ENCODE measurements around the gene LMO2. TPM values are rescaled to one million over a fixed set of nuclear protein-coding genes. Genes with fewer than 3 reads are reported as not detected.
"Not testable (repeated sequence)": the region's sequence is repeated elsewhere in the genome, so short reads cannot be mapped to it uniquely, and the experiment has no call there.

The LMO2 gene
- total RNA-seq, 1 donor from 2014 or later: 3.9 TPM

GRCh38 chr11:33919645-33920044, 27.8 kb upstream of the LMO2 start:
- TF ChIP-seq, protein P1, sequence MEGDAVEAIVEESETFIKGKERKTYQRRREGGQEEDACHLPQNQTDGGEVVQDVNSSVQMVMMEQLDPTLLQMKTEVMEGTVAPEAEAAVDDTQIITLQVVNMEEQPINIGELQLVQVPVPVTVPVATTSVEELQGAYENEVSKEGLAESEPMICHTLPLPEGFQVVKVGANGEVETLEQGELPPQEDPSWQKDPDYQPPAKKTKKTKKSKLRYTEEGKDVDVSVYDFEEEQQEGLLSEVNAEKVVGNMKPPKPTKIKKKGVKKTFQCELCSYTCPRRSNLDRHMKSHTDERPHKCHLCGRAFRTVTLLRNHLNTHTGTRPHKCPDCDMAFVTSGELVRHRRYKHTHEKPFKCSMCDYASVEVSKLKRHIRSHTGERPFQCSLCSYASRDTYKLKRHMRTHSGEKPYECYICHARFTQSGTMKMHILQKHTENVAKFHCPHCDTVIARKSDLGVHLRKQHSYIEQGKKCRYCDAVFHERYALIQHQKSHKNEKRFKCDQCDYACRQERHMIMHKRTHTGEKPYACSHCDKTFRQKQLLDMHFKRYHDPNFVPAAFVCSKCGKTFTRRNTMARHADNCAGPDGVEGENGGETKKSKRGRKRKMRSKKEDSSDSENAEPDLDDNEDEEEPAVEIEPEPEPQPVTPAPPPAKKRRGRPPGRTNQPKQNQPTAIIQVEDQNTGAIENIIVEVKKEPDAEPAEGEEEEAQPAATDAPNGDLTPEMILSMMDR (IDR thresholded peaks at IDR 0.05; ENCODE audit: unreplicated experiment): no peak
- H3K9me3 Mint-ChIP-seq: peaks cover 4% of the 10 kb centered on the region
- DNase-seq (ENCODE audit: low spot score in 2 of 2, unreplicated experiment in 2 of 2): no peak
- H3K4me3 Mint-ChIP-seq: no peak overlapping the region
- H3K4me1 Mint-ChIP-seq: no peaks in the 10 kb centered on the region
- no peak overlapping the region for H3K27ac Mint-ChIP-seq
- H3K36me3 Mint-ChIP-seq: peaks cover 2% of the 10 kb centered on the region
- H3K27me3 Mint-ChIP-seq (ENCODE audit: low read depth): peaks cover 21% of the 10 kb centered on the region

- H3K36me3 Mint-ChIP-seq; H3K27me3 Mint-ChIP-seq (ENCODE audit: low read depth); H3K4me3 Mint-ChIP-seq; H3K27ac Mint-ChIP-seq; DNase-seq (ENCODE audit: low spot score in 2 of 2, unreplicated experiment in 2 of 2); H3K4me1 Mint-ChIP-seq: not testable (repeated sequence)
- peaks cover 14% of the 10 kb centered on the region for H3K9me3 Mint-ChIP-seq
Measured at GRCh38 chr11:33917402-33917801, 25.5 kb upstream of the LMO2 start.

DNA sequence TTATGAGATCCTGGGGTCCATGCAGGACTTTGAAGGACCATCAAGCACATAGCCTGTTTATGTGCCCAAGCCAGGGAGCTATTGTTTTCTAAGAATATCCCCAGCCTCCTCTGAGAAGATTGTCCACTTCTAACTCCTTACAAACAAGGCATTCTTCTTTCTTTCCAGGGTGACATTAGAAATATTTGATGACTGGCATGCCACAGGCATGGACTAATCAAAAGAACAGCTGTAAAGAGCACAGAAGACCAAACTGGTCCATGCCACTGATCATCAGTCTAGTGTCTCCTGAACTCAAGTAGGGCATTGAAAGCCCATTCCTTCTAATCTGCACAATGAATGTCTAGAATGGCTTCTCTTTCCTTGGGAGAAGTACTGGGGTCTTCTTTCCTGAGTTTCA, 24.9 kb upstream of the LMO2 start:
- TF ChIP-seq, protein P1 (IDR thresholded peaks at IDR 0.05; ENCODE audit: unreplicated experiment): no peak
- Mint-ChIP-seq H3K27me3 (ENCODE audit: low read depth) (peaks cover 1% of the 10 kb centered on the region), H3K27ac (no peak overlapping the region)

GRCh38 chr11:33915526-33915925, 23.6 kb upstream of the LMO2 start:
- H3K9me3 Mint-ChIP-seq: peaks cover 14% of the 10 kb centered on the region
- no peaks in the 10 kb centered on the region for H3K4me1 Mint-ChIP-seq
- no peak overlapping the region for H3K27ac Mint-ChIP-seq
- H3K4me3 Mint-ChIP-seq: no peak overlapping the region
- peaks cover 2% of the 10 kb centered on the region for H3K36me3 Mint-ChIP-seq
- TF ChIP-seq, protein P1 (IDR thresholded peaks at IDR 0.05; ENCODE audit: unreplicated experiment): no peak
- peaks cover 1% of the 10 kb centered on the region for H3K27me3 Mint-ChIP-seq (ENCODE audit: low read depth)
- no peak for DNase-seq (ENCODE audit: low spot score in 2 of 2, unreplicated experiment in 2 of 2)

More for the DNA sequence above, 24.9 kb upstream of the LMO2 start:
- no peak for DNase-seq (ENCODE audit: low spot score in 2 of 2, unreplicated experiment in 2 of 2)
- H3K4me1 Mint-ChIP-seq: no peaks in the 10 kb centered on the region
- H3K9me3 Mint-ChIP-seq: peaks cover 14% of the 10 kb centered on the region
- H3K36me3 Mint-ChIP-seq: peaks cover 2% of the 10 kb centered on the region
- no peak overlapping the region for H3K4me3 Mint-ChIP-seq

- no peak overlapping the region for H3K27ac Mint-ChIP-seq
Measured at GRCh38 chr11:33913991-33914390, 22.1 kb upstream of the LMO2 start.

DNA sequence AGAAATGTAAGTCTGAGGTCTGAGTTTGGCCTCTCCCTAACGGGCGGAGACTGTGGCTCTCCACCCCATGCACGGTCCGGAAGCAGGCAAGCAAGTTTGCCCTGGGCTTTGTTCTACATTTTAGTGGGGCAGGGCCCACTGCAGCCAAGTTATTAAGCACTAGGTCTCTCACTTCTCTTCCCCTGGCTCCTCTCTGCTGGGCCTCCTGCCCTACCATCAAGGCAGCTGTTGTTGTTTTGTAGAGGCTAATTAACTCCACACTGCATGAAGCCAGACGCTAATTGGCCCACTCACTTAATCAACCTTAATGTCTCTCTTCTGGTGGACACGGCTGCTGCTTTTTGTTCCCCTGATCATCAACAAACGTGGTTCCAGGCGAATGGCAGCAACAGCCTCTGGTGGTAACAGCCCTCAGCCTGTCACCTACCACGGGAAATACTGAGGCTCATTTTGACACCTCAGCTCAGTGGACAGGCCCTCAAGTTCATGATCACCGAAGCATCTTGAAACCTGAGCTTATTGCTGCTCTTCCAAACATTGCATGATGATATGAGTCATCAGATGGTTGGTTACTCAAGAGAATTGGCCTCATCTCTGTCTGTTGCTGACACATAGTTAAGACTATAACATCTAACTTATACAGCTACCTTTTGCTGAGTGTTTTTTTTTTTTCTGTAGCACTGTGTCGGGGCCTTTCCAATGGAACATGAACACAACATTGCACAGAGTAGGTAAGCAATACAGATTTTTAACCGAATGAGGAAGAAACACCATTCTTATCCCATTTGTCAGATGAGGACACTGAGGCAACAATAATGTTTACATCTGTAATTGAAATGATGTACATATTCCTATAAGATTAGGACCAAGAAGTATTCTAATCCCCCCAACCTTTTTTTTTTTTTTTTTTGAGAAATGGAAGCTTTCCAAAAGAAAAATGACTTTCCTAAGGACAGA, 20.8 kb upstream of the LMO2 start:
- Mint-ChIP-seq H3K9me3 (peaks cover 14% of the 10 kb centered on the region), H3K27ac (no peak overlapping the region), H3K4me3 (no peak overlapping the region), H3K4me1 (no peaks in the 10 kb centered on the region), H3K36me3 (peaks cover 2% of the 10 kb centered on the region), H3K27me3 (ENCODE audit: low read depth) (peaks cover 1% of the 10 kb centered on the region)
- no peak for DNase-seq (ENCODE audit: low spot score in 2 of 2, unreplicated experiment in 2 of 2)
- TF ChIP-seq, protein P1 (IDR thresholded peaks at IDR 0.05; ENCODE audit: unreplicated experiment): no peak

More at GRCh38 chr11:33913991-33914390, 22.1 kb upstream of the LMO2 start:
- Mint-ChIP-seq H3K4me3 (no peak overlapping the region), H3K36me3 (peaks cover 2% of the 10 kb centered on the region), H3K4me1 (no peaks in the 10 kb centered on the region), H3K9me3 (peaks cover 14% of the 10 kb centered on the region), H3K27me3 (ENCODE audit: low read depth) (peaks cover 1% of the 10 kb centered on the region)
- TF ChIP-seq, protein P1 (IDR thresholded peaks at IDR 0.05; ENCODE audit: unreplicated experiment): no peak
- DNase-seq (ENCODE audit: low spot score in 2 of 2, unreplicated experiment in 2 of 2): no peak

Data from mesothelial cell of epicardium (in vitro differentiated cells).